Panc1 (cell line): ENCODE data around the gene PSMB2. TPM values are rescaled to one million over a fixed set of nuclear protein-coding genes. Genes with fewer than 3 reads are reported as not detected.

Experiments
- ATAC-seq: fragments of 200-7000 bp; cut with Tn5 transposase; 2 replicates; pipeline ENCODE4 v1.9.1; 2020; ENCODE audit warnings: mild to moderate bottlenecking, moderate library complexity
- BruUV-seq: library from RNA; stranded (reverse); fragments of 400-500 nt; replicated peaks from 2 replicates; lab custom pipeline; 2021; lab: Mats Ljungman, UMichigan
- CTCF ChIA-PET: fragments of 300-600 bp; sonication (Branson Sonifier 250); formaldehyde crosslinking; loops from one replicate; lab custom pipeline; 2022; ENCODE audit warnings: antibody characterized with exemption; lab: Charles Lee
- POLR2A ChIA-PET: fragments of 300-600 bp; sonication (Branson Sonifier 250); formaldehyde crosslinking; loops from one replicate; lab custom pipeline; 2022; ENCODE audit warnings: antibody characterized with exemption; lab: Charles Lee
- DNase-seq: peaks from one replicate; pipeline ENCODE4 v3.0.0-alpha.2; 2010; ENCODE audit warnings: low read depth, low spot score
- H3K27ac ChIP-seq: 2 replicates; pipeline ENCODE4 v1.5.1; 2011; ENCODE audit warnings: mild to moderate bottlenecking, low read length, inconsistent platforms
- H3K27me3 ChIP-seq: fragments of 200-500 bp; sonication (Bioruptor generic); 2 replicates; pipeline ENCODE4 v1.6.0; 2014; ENCODE audit warnings: low read length, inconsistent platforms; ENCODE audit not compliant: control insufficient read depth, insufficient read depth
- H3K36me3 ChIP-seq: fragments of 200-500 bp; sonication (Bioruptor generic); 2 replicates; pipeline ENCODE4 v1.5.1; 2014; ENCODE audit warnings: inconsistent platforms, mild to moderate bottlenecking, low read length, moderate library complexity; ENCODE audit not compliant: control insufficient read depth, insufficient read depth
- H3K4me1 ChIP-seq: 2 replicates; pipeline ENCODE4 v1.5.1; 2011; ENCODE audit warnings: inconsistent platforms, mild to moderate bottlenecking, low read length, moderate library complexity; ENCODE audit not compliant: control insufficient read depth, insufficient read depth
- H3K4me3 ChIP-seq, 2 experiments: 2 replicates each; pipeline ENCODE4 v1.5.1; 2011 to 2012; ENCODE audit warnings: low read depth in 2 of 2, low read length in 2 of 2, mild to moderate bottlenecking in 2 of 2, inconsistent platforms in 1 of 2, moderate library complexity in 1 of 2
- H3K9me3 ChIP-seq: fragments of 200-500 bp; sonication (Bioruptor generic); 2 replicates; pipeline ENCODE4 v1.5.1; 2014; ENCODE audit warnings: low read depth, mild to moderate bottlenecking, inconsistent platforms, low read length, moderate library complexity; ENCODE audit not compliant: control insufficient read depth, insufficient read depth
- CTCF ChIP-seq: fragments of 450-650 bp; IDR thresholded peaks from 2 replicates; pipeline ENCODE4 v1.5.1; 2017; ENCODE audit warnings: mild to moderate bottlenecking
- POLR2AphosphoS5 ChIP-seq: IDR thresholded peaks from 2 replicates; pipeline ENCODE4 v1.6.1; 2012; ENCODE audit warnings: mild to moderate bottlenecking, low read depth, low read length, moderate library complexity
- REST ChIP-seq, 2 experiments: IDR thresholded peaks; 2 replicates each; pipeline ENCODE4 v1.6.1; 2011 to 2012; ENCODE audit warnings: low read depth in 2 of 2, control low read depth in 1 of 2, low read length in 1 of 2, mild to moderate bottlenecking in 1 of 2, moderate library complexity in 1 of 2; ENCODE audit not compliant: insufficient read depth in 1 of 2
- SIN3A ChIP-seq: IDR thresholded peaks from 2 replicates; pipeline ENCODE4 v1.6.1; 2012; ENCODE audit warnings: low read depth, mild to moderate bottlenecking, low read length, moderate library complexity, borderline replicate concordance; ENCODE audit not compliant: insufficient read depth
- TCF7L2 ChIP-seq: IDR thresholded peaks from 2 replicates; pipeline ENCODE4 v1.6.1; 2011; ENCODE audit warnings: mild to moderate bottlenecking, low read depth, low read length, inconsistent platforms
- in situ Hi-C: cut with HindIII; loops from 2 replicates; pipeline ENCODE4 v1.10.0; 2016; ENCODE audit warnings: low sequenced_read_pairs, low pct_unique_long_range_greater_than_20kb
- intact Hi-C: fragments of 100-400 bp; cut with micrococcal nuclease; formaldehyde crosslinking; loops from one replicate; pipeline ENCODE4 v1.10.0; 2022; ENCODE audit not compliant: unreplicated experiment
- total RNA-seq: library from RNA; stranded (reverse); gene quantifications from one replicate; pipeline ENCODE4 v1.2.1, GENCODE V29; 2021; ENCODE audit not compliant: unreplicated experiment

PSMB2 gene
- total RNA-seq, 1 experiment from 2014 or later = 95.0 TPM

- Histone ChIP-seq H3K4me3 (peak within 1 kb of the TSS; percentile 61 to 63), H3K27ac (peak within 1 kb of the TSS; percentile 66), H3K9me3 (no peaks in the 10 kb centered on the region), H3K4me1 (peaks cover 4% of the 10 kb centered on the region), H3K36me3 (no peaks in the 10 kb centered on the region), H3K27me3 (no peaks in the 10 kb centered on the region)
- ATAC-seq = peak; percentile 87
- no TSS peak for BruUV-seq
- in situ Hi-C loops = no loop called here
- intact Hi-C loops = no loop called here
- no peak for DNase-seq
- no peak for TF ChIP-seq REST (IDR thresholded peaks at IDR 0.05; ENCODE audit: insufficient read depth in 1 of 2, low read depth in 2 of 2, low read length in 1 of 2)
- peak; percentile 46; the same call in 1 of the 2 replicates for TF ChIP-seq POLR2AphosphoS5
- TF ChIP-seq CTCF = no peak
- TF ChIP-seq SIN3A = 0 out of 2 replicates have a peak, but pooled peaks have one; percentile 56
- TF ChIP-seq TCF7L2 = no peak
- CTCF ChIA-PET = interaction anchor here (0.6 to 1.2 kb wide), 3 partner anchors 9 to 142 kb away, joined by 4 to 6 read pairs (median 5); no protein-coding TSS in a partner anchor
- POLR2A ChIA-PET = no interaction called here
These were observed 67.9 kb downstream of the PSMB2 start, which contains the start of gene TFAP2E for GRCh38 chr1:35573198-35574124. Gene TFAP2E, plus strand, starts transcription at chr1:35573314. Its CDS starts 264 bp downstream, at chr1:35573578.

DNA sequence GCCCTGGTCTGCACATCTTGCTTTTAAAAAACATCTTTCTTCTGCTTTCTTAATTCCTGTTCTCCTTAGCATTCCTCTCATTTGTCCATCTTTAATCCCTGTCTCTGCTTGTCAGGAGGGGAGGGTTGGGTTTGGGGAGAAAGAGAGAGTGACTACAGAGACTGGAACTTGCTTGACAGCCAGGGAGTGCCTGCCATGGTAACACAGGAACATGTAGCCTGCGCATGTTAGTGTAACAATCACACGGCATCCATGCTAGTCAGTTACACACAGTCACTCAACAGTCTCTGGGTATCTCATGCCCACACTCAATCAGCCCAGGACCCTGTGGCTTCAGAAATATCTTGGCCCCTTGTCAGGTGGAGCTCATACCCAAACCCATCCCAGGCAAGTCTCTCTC, 69.0 kb downstream of the PSMB2 start:
- in situ Hi-C loops (no loop called here), intact Hi-C loops (no loop called here)
- POLR2A ChIA-PET = interaction anchor here (0.5 kb wide), 1 partner anchor 378 kb away, joined by 5 read pairs; no protein-coding TSS in a partner anchor
- BruUV-seq = no TSS peak
- Histone ChIP-seq H3K4me3 (no peak overlapping the region), H3K27ac (no peak overlapping the region), H3K27me3 (no peaks in the 10 kb centered on the region), H3K9me3 (no peaks in the 10 kb centered on the region), H3K36me3 (no peaks in the 10 kb centered on the region), H3K4me1 (peaks cover 4% of the 10 kb centered on the region)
- CTCF ChIA-PET = interaction anchor here (1.2 kb wide), 1 partner anchor 8 kb away, joined by 4 read pairs; no protein-coding TSS in a partner anchor
- no peak for ATAC-seq
- TF ChIP-seq TCF7L2 (no peak), REST (IDR thresholded peaks at IDR 0.05; ENCODE audit: insufficient read depth in 1 of 2, low read depth in 2 of 2, low read length in 1 of 2) (no peak), SIN3A (no peak), CTCF (no peak), POLR2AphosphoS5 (no peak)
- no peak for DNase-seq
